B cell (primary cell): ENCODE data around the gene USPL1. TPM values are rescaled to one million over a fixed set of nuclear protein-coding genes. Genes with fewer than 3 reads are reported as not detected.
A peak's percentile ranks its signal among the peaks of the same experiment; 100 is the strongest.

Experiments used
- ATAC-seq: fragments of 200-7000 bp; cut with Tn5 transposase; one replicate; pipeline ENCODE4 v1.10.0; 2021; ENCODE audit warnings: low read depth, mild to moderate bottlenecking, moderate number of reproducible peaks, moderate library complexity
- CTCF ChIA-PET: fragments of 350-600 bp; sonication (Branson Sonifier 250); formaldehyde crosslinking; loops from one replicate; lab custom pipeline; 2021; ENCODE audit warnings: antibody characterized with exemption, inconsistent platforms; lab: Charles Lee
- POLR2A ChIA-PET: fragments of 350-600 bp; sonication (Branson Sonifier 250); formaldehyde crosslinking; loops from one replicate; lab custom pipeline; 2021; ENCODE audit warnings: antibody characterized with exemption; lab: Charles Lee
- DNase-seq: peaks from one replicate; pipeline ENCODE4 v3.0.0; 2013
- H2AFZ ChIP-seq: 2 replicates; pipeline ENCODE4 v1.6.1; 2012; ENCODE audit warnings: mild to moderate bottlenecking, low read depth, low read length; ENCODE audit not compliant: insufficient read depth, poor library complexity, severe bottlenecking
- H3K27ac ChIP-seq, 2 donors: 1 replicate in 1 of 2; 2 replicates in 1 of 2; pipeline ENCODE4 v1.5.1; 2012 to 2013; ENCODE audit warnings: low read length in 2 of 2, mild to moderate bottlenecking in 2 of 2, moderate library complexity in 1 of 2
- H3K27me3 ChIP-seq, 4 experiments: fragments of 200-600 bp in 1 of 4; sonication (generic) in 1 of 4; replicated peaks in 1 of 4; 1 replicate in 2 of 4; 2 replicates in 2 of 4; pipeline versions ENCODE4 v1.6.1 to v1.7.0; 2013 to 2016; ENCODE audit warnings: low read length in 3 of 4, mild to moderate bottlenecking in 2 of 4, mixed read lengths in 1 of 4, moderate library complexity in 1 of 4; ENCODE audit not compliant: insufficient read depth in 4 of 4, control insufficient read depth in 3 of 4; ENCODE audit errors: control extremely low read depth in 1 of 4
- H3K36me3 ChIP-seq, 2 experiments: replicated peaks in 1 of 2; 1 replicate in 1 of 2; 2 replicates in 1 of 2; pipeline versions ENCODE4 v1.6.1 to v1.7.1; 2013; ENCODE audit warnings: low read length in 1 of 2; ENCODE audit not compliant: insufficient read depth in 2 of 2, control insufficient read depth in 1 of 2; ENCODE audit errors: control extremely low read depth in 1 of 2, extremely low read depth in 1 of 2
- H3K4me1 ChIP-seq, 2 donors: fragments of 200-600 bp in 1 of 2; sonication (generic) in 1 of 2; 1 replicate in 1 of 2; 2 replicates in 1 of 2; pipeline versions ENCODE4 v1.5.1 to v1.6.1; 2013 to 2017; ENCODE audit warnings: low read length in 2 of 2; ENCODE audit not compliant: control insufficient read depth in 2 of 2, insufficient read depth in 2 of 2
- H3K4me2 ChIP-seq: replicated peaks from 2 replicates; pipeline ENCODE3; 2012; ENCODE audit warnings: mild to moderate bottlenecking, low read depth, low read length; ENCODE audit not compliant: poor library complexity, severe bottlenecking
- H3K4me3 ChIP-seq, 5 experiments: fragments of 200-600 bp in 1 of 5; sonication (generic) in 1 of 5; 1 replicate in 3 of 5; 2 replicates in 2 of 5; pipeline versions ENCODE4 v1.5.1 to v1.7.0; 2011 to 2016; ENCODE audit warnings: low read length in 4 of 5, mild to moderate bottlenecking in 4 of 5, low read depth in 2 of 5, control low read depth in 1 of 5, moderate library complexity in 1 of 5; ENCODE audit not compliant: insufficient read depth in 1 of 5; ENCODE audit errors: control extremely low read depth in 1 of 5, extremely low read depth in 1 of 5
- H3K79me2 ChIP-seq: fragments of 200-600 bp; sonication (generic); one replicate; pipeline ENCODE4 v1.6.0; 2016; ENCODE audit warnings: low read length; ENCODE audit not compliant: control insufficient read depth, insufficient read depth
- H3K9ac ChIP-seq: fragments of 200-600 bp; sonication (generic); 2 replicates; pipeline ENCODE4 v1.6.1; 2017; ENCODE audit warnings: mild to moderate bottlenecking, low read length, moderate library complexity
- H3K9me3 ChIP-seq, 3 donors: one replicate each; pipeline versions ENCODE4 v1.6.1 to v1.7.1; 2013; ENCODE audit warnings: low read length in 2 of 3; ENCODE audit not compliant: control insufficient read depth in 2 of 3, insufficient read depth in 1 of 3; ENCODE audit errors: control extremely low read depth in 1 of 3
- H4K20me1 ChIP-seq: 2 replicates; pipeline ENCODE4 v1.6.0; 2012; ENCODE audit warnings: mild to moderate bottlenecking, low read length; ENCODE audit not compliant: insufficient read depth, control insufficient read depth, poor library complexity, severe bottlenecking
- H3K27ac Mint-ChIP-seq: one replicate; pipeline ENCODE4 v1.8.0; 2021; ENCODE audit warnings: mixed read lengths
- H3K27me3 Mint-ChIP-seq: one replicate; pipeline ENCODE4 v1.8.0; 2021; ENCODE audit warnings: mixed read lengths
- H3K4me1 Mint-ChIP-seq: one replicate; pipeline ENCODE4 v1.8.0; 2021; ENCODE audit warnings: mixed read lengths
- H3K4me3 Mint-ChIP-seq: one replicate; pipeline ENCODE4 v1.8.0; 2021; ENCODE audit warnings: mixed read lengths
- H3K9me3 Mint-ChIP-seq: one replicate; pipeline ENCODE4 v1.8.0; 2022; ENCODE audit warnings: mixed read lengths; ENCODE audit not compliant: insufficient read depth
- CTCF ChIP-seq: fragments of 200-600 bp; IDR thresholded peaks from one replicate; pipeline ENCODE4 v1.8.0; 2022; ENCODE audit warnings: antibody characterized with exemption, mild to moderate bottlenecking
- EZH2 ChIP-seq: IDR thresholded peaks from 2 replicates; pipeline ENCODE4 v1.6.1; 2012; ENCODE audit warnings: borderline replicate concordance, low read depth, mild to moderate bottlenecking, moderate library complexity, low read length; ENCODE audit not compliant: insufficient read depth, poor library complexity, severe bottlenecking
- WGBS: methylation state at CpG from one replicate; pipeline ENCODE4 v1.1.5; 2013; ENCODE audit warnings: missing lambda C conversion rate; ENCODE audit not compliant: insufficient coverage; 5-methylcytosine and 5-hydroxymethylcytosine counted together
- intact Hi-C: fragments of 100-400 bp; cut with micrococcal nuclease; formaldehyde crosslinking; loops from one replicate; pipeline ENCODE4 v1.10.0; 2022
- polyA minus RNA-seq: library from RNA; depleted of rRNA, polyadenylated mRNA; stranded (reverse); fragments of >200 nt; gene quantifications from 2 replicates; pipeline ENCODE4 v1.2.3, GENCODE V29; 2012
- polyA plus RNA-seq: library from polyadenylated mRNA; depleted of rRNA; stranded (reverse); fragments of >200 nt; gene quantifications from 2 replicates; pipeline ENCODE4 v1.2.3, GENCODE V29; 2012
- total RNA-seq, 2 donors: library from RNA; stranded (reverse); fragments of 120-200 nt in 1 of 2; gene quantifications; 1 replicate in 1 of 2; 2 replicates in 1 of 2; pipeline versions ENCODE4 v1.2.3 to v1.2.4, GENCODE V29; 2013 to 2022

The USPL1 gene
- total RNA-seq (52.2 and 55.8 TPM in 2 replicates), polyA plus RNA-seq (30.2 and 37.8 TPM in 2 replicates), polyA minus RNA-seq (20.3 and 25.5 TPM in 2 replicates)
- total RNA-seq (2013): 46.0 TPM

GRCh38 chr13:30617315-30618185 is at the start of gene USPL1:
Gene USPL1, plus strand, starts transcription at chr13:30617920. Its CDS starts 3,221 bp downstream, at chr13:30621141.
- peaks cover 76% of the 10 kb centered on the region for H3K79me2 ChIP-seq
- intact Hi-C loops: loop anchor here (1.0 to 5.0 kb wide), 13 partner anchors 10 to 1810 kb away; partner anchors contain the start of genes ALOX5AP, BRCA2, KATNAL1 and N4BP2L1
- no peak within 1 kb of the TSS for H3K4me3 Mint-ChIP-seq
- no peaks in the 10 kb centered on the region for H4K20me1 ChIP-seq
- peak within 1 kb of the TSS; percentile 90 to 98 (median 93) for H3K4me3 ChIP-seq
- H3K27ac Mint-ChIP-seq: no peak within 1 kb of the TSS
- no peaks in the 10 kb centered on the region for H3K9me3 ChIP-seq
- ATAC-seq (peak; percentile 82), DNase-seq (peak; percentile 100)
- H3K9ac ChIP-seq: peak within 1 kb of the TSS; percentile 93
- ChIA-PET CTCF (interaction anchor here (0.6 to 2.6 kb wide), 20 partner anchors 8 to 486 kb away, joined by 3 to 15 read pairs (median 3); partner anchors contain the start of genes HMGB1, KATNAL1 and UBE2L5), POLR2A (interaction anchor here (0.5 to 3.6 kb wide), 23 partner anchors 9 to 503 kb away, joined by 3 to 33 read pairs (median 4); partner anchors contain the start of genes ALOX5AP, HMGB1, KATNAL1 and UBE2L5)
- TF ChIP-seq CTCF (no peak), EZH2 (no peak)
- no peaks in the 10 kb centered on the region for H3K27me3 Mint-ChIP-seq
- H3K36me3 ChIP-seq: peaks cover 3 to 11% of the 10 kb centered on the region in 2 experiments
- H3K4me1 Mint-ChIP-seq: peaks cover 35% of the 10 kb centered on the region
- H3K9me3 Mint-ChIP-seq: no peaks in the 10 kb centered on the region
- peak within 1 kb of the TSS; percentile 98 to 100 for H3K27ac ChIP-seq
- peaks cover 36 to 38% of the 10 kb centered on the region in 2 donors for H3K4me1 ChIP-seq
- peak within 1 kb of the TSS; percentile 88 for H2AFZ ChIP-seq
- H3K27me3 ChIP-seq: no peaks in the 10 kb centered on the region
- WGBS: under 1% methylated on average over 78 of the region's 78 CpGs
- H3K4me2 ChIP-seq: peak within 1 kb of the TSS; percentile 86
